ENCODE measurements around the gene AKAP6.
"Not testable (repeated sequence)": the region's sequence is repeated elsewhere in the genome, so short reads cannot be mapped to it uniquely, and the experiment has no call there.

Gene AKAP6

GRCh38 chr14:32381869-32382268, 52.8 kb downstream of the AKAP6 start:
- Histone ChIP-seq H3K36me3 (ENCODE audit: control insufficient read depth, insufficient read depth, low read length) (no peaks in the 10 kb centered on the region), H3K9me3 (ENCODE audit: control insufficient read depth, low read length) (no peaks in the 10 kb centered on the region), H3K4me2 (ENCODE audit: low read length) (no peak overlapping the region), H3K79me2 (no peaks in the 10 kb centered on the region), H3K27me3 (ENCODE audit: control insufficient read depth, insufficient read depth, low read length) (no peaks in the 10 kb centered on the region), H3K4me1 (peaks cover 5% of the 10 kb centered on the region), H3K9ac (no peak overlapping the region), H2AFZ (no peak overlapping the region), H3K4me3 (ENCODE audit: low read depth, low read length) (no peak overlapping the region), H3K27ac (no peak overlapping the region)
- no peak for TF ChIP-seq CTCF (IDR thresholded peaks at IDR 0.05)

- Histone ChIP-seq H3K4me1 (peaks cover 5% of the 10 kb centered on the region), H3K36me3 (ENCODE audit: control insufficient read depth, insufficient read depth, low read length) (no peaks in the 10 kb centered on the region), H3K4me2 (ENCODE audit: low read length) (no peak overlapping the region), H3K27me3 (ENCODE audit: control insufficient read depth, insufficient read depth, low read length) (no peaks in the 10 kb centered on the region), H3K9me3 (ENCODE audit: control insufficient read depth, low read length) (no peaks in the 10 kb centered on the region), H3K79me2 (no peaks in the 10 kb centered on the region), H3K9ac (no peak overlapping the region), H3K27ac (no peak overlapping the region), H3K4me3 (ENCODE audit: low read depth, low read length) (no peak overlapping the region), H2AFZ (no peak overlapping the region)
- peak; percentile 14 for TF ChIP-seq CTCF (IDR thresholded peaks at IDR 0.05)
Measured at GRCh38 chr14:32382704-32383103, 53.6 kb downstream of the AKAP6 start.

DNA sequence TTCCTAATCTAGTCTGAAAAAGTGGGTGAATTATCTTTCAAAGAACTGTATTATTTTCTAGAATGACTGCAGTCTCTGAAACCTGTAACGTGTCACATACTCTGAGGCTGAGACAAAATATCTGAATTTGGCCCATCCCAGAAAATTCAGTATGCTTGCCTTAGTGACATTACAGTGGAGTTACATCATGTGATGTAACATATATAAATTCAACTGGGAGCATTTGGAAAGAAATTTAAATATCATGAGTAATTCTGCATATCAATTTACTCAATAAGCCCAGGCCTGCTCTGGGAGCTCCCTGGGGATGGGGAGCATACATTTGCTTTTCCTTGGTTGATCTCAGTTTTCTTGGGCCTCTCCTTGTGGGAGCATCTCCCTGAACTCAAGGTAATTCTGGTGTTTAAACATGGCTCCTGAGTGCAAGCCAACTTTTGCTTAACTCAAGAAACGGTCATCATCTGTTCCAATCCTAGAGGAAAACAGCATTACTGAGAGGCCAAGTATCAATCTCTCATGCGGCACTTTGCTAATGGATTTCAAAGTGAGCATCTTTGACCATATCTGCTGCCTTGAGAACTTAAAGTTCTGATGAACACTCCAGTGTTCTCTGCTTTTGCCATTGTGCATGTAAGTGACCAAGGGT, 54.4 kb downstream of the AKAP6 start:
- TF ChIP-seq CTCF (IDR thresholded peaks at IDR 0.05): no peak
- Histone ChIP-seq H3K27ac (no peak overlapping the region), H3K9me3 (ENCODE audit: control insufficient read depth, low read length) (no peaks in the 10 kb centered on the region), H3K9ac (no peak overlapping the region), H3K4me3 (ENCODE audit: low read depth, low read length) (no peak overlapping the region), H3K36me3 (ENCODE audit: control insufficient read depth, insufficient read depth, low read length) (no peaks in the 10 kb centered on the region), H3K27me3 (ENCODE audit: control insufficient read depth, insufficient read depth, low read length) (no peaks in the 10 kb centered on the region), H3K79me2 (no peaks in the 10 kb centered on the region), H2AFZ (no peak overlapping the region), H3K4me1 (peaks cover 5% of the 10 kb centered on the region), H3K4me2 (ENCODE audit: low read length) (no peak overlapping the region)

- Histone ChIP-seq H3K27ac (no peak overlapping the region), H2AFZ (no peak overlapping the region)
Measured at GRCh38 chr14:32384464-32384863, 55.4 kb downstream of the AKAP6 start.

DNA sequence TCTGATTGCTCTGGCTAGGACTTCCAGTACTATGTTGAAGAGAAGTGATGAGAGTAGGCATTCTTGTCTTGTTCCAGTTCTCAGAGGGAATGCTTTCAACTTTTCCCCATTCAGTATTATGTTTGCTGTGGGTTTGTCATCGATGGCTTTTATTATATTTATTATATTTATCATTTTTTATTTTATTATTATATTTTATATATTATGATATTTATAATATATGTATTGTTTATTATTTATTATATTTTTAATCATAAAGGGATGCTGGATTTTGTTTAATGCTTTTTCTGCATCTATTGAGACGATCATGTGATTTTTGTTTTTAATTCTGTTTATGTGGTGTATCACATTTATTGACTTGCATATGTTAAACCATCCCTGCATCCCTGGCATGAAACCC, 58.2 kb downstream of the AKAP6 start:
- not testable (repeated sequence) for H3K27me3 ChIP-seq (ENCODE audit: control insufficient read depth, insufficient read depth, low read length); H3K27ac ChIP-seq; H3K9ac ChIP-seq; H3K36me3 ChIP-seq (ENCODE audit: control insufficient read depth, insufficient read depth, low read length); H3K9me3 ChIP-seq (ENCODE audit: control insufficient read depth, low read length); H3K79me2 ChIP-seq; H3K4me1 ChIP-seq; H2AFZ ChIP-seq; H3K4me2 ChIP-seq (ENCODE audit: low read length); H3K4me3 ChIP-seq (ENCODE audit: low read depth, low read length)

More at GRCh38 chr14:32384464-32384863, 55.4 kb downstream of the AKAP6 start:
- Histone ChIP-seq H3K36me3 (ENCODE audit: control insufficient read depth, insufficient read depth, low read length) (no peaks in the 10 kb centered on the region), H3K9ac (no peak overlapping the region), H3K79me2 (no peaks in the 10 kb centered on the region), H3K9me3 (ENCODE audit: control insufficient read depth, low read length) (no peaks in the 10 kb centered on the region), H3K27me3 (ENCODE audit: control insufficient read depth, insufficient read depth, low read length) (no peaks in the 10 kb centered on the region), H3K4me2 (ENCODE audit: low read length) (no peak overlapping the region), H3K4me3 (ENCODE audit: low read depth, low read length) (no peak overlapping the region), H3K4me1 (peaks cover 4% of the 10 kb centered on the region)
- TF ChIP-seq CTCF (IDR thresholded peaks at IDR 0.05): no peak

Measured in parathyroid adenoma (tissue), 2 donors.